GM18505 (cell line): Measurements from ENCODE around the gene ZNF577.
"Not testable (repeated sequence)": the region's sequence is repeated elsewhere in the genome, so short reads cannot be mapped to it uniquely, and the experiment has no call there.

Source experiments
- ATAC-seq: cut with Tn5 transposase; IDR thresholded peaks from one replicate; pipeline ENCODE4 v1.9.1; 2021; ENCODE audit not compliant: unreplicated experiment
- POLR2A ChIP-seq: IDR thresholded peaks from 4 replicates; pipeline ENCODE4 v1.6.1; 2011; ENCODE audit warnings: borderline replicate concordance; ENCODE audit not compliant: insufficient read depth, insufficient read length; ENCODE audit errors: extremely low read depth

ZNF577 gene

DNA sequence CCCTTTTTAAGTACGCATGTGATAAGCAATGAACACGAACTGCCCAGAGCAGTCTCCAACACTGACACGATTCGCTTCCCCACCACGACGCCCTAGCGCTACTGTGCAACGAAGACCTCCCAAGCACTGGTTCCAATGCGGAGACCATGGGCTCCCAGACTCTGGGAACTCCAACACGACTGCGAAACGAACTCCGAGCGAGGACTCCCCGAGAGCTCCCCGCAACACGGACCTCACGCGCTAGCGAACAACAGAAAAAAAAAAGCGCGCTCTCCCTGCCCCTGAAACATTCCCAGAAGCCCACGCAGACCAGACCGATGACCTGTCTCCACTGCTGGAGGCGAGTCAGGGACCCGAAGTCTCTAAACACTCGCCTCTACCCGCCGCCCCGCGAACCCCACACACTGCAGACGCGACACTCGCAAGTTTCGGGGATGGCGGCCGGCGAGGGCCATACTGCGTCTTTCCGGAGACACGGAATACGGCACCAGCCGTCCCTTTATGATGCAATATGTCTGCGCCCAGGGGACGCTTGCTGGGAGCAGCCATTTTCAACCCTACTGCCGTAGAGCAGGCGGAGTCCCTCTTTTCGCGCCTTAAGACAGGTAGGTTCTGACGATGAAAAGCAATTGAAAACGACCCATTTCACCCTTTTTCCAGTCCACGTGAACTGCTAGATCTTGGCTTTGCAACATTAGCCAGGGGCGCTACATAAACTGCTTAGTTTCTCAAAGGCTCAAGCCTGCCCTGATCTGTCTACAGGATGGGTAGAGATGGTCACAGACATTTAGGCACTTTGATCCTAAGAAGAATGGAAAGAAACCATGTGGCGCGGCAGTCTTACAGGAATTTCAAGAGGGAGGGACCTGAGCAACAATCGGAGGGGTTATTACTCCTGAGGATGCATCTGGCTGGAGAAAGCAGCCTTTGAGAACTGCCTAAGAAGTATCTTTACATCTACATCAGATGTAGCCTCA is at the start of gene ZNF577:
Gene ZNF577, minus strand, starts transcription at position 430 of the 977 bp plus-strand sequence. CDS start 7,569 bp downstream, outside the sequence.
- no peak for ATAC-seq
- TF ChIP-seq POLR2A = no peak

DNA sequence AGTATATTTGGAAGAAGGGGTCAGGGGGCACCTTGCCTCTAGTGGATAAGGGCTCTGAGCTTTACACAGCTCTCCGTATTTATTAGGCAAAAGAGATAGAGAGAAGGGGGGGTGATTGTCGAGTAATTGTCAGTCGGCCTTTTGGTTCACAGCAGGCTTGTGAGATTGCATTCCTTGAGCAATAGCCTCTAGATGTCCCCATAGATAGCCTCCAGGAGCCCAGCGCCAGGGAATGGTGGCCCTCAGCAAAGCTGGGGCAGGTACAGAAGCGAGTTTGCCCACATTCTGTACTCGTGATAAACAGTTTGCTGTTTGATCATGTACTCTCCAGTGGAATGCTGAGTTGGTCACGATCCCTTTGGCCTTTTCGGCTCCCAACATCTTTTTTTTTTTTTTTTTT is 44.2 kb upstream of the ZNF577 start:
- no peak for ATAC-seq
- TF ChIP-seq POLR2A = no peak

DNA sequence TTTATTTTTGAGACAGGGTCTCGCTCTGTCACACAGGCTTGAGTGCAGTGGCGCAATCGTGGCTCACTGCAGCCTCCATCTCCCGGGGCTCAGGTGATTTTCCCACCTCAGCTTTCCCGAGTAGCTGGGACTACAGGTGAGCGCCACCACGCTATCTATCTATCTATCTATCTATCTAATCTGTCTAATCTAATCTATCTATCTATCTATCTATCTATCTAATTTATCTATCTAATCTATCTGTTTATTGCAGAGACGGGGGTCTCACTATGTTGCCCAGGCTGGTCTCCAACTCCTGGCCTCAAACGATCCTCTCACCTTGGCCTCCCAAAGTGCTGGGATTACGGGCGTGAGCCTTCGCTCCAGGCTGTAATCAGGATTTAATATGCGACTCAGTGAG is 40.1 kb upstream of the ZNF577 start:
- TF ChIP-seq POLR2A = no peak
- ATAC-seq = no peak

DNA sequence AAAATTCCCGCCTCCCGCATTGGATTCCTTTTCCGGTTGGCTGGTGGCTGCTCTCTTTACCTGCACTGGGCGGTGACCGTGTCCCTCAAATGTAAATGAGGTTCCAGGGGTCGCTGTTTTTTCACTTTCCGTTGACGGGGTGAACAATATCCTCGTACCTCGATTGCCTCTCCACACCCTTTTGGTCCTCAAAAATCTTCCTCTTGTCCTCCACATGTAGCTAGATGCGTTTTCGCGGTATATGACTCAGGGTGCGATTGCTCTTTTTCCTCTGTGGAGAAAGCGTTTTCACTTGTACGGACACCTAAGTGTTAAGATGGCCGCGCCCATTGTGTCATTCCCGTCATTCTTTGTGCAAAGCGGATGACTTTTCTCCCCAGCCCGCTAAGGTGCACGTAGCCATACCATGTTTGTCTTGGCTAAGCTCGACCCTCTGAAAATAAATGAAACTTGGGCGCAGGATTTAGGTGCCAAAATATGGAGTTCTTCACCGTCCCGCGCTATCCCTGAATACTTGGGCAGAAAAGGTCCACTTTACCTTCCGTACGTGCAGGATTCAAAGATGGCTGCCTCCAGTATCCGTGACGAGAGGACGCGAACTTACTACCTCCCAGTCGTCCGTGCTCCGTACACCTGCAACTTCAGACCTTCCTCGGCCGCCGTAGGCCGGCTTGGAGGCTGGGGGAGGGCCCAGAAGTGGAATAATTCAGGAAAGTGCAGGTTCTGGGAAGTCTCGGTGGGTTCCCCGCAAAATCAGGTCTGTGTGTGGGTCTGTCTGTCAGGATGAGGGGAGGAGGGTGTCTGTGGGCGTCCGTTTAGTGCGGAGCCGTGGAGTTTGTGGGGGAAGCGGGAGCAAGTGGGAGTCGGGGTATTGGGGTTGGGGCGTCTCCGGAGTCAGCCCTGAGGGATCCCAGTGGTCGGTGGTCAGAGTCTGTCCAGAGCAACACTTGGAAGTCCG is 39.3 kb upstream of the ZNF577 start, which contains the start of gene ZNF613:
Gene ZNF613, plus strand, starts transcription at position 689 of the 958 bp plus-strand sequence. CDS start 8,749 bp downstream, outside the sequence.
- peak; percentile 77 for ATAC-seq
- peak; percentile 51 for TF ChIP-seq POLR2A

DNA sequence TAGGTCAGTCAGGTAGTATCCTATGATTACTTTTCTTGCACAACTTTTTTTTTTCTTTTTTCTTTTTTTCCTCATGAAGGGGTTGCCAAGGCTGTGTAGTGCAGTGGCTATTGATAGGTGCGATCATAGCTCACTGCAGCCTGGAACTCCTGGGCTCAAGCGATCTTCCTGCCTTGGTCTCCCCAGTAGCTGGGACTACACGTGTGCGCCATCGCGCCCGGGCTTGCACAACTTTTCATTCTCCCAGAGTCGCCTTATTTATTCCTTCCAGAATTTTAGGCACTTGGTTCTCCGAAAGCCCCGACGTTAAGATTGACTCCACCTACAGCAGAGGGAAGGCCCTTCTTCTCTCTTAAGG is 38.7 kb upstream of the ZNF577 start:
- TF ChIP-seq POLR2A = no peak

DNA sequence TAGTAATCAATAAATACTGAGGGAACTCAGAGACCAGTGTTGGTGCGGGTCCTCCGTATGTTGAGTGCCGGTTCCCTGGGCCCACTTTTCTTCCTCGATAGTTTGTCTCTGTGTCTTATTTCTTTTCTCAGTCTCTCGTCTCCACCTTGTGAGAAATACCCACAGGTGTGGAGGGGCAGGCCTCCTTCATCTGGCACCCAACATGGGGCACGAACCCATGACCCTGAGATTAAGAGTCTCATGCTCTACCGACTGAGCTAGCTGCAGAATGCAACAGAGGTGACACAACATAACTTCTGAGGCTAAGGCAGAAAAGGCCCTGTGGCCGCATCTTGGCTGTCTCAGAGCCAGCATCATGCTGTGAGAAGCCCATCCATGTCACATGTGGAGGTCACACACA is 34.2 kb upstream of the ZNF577 start:
- no peak for TF ChIP-seq POLR2A
- no peak for ATAC-seq

More for the DNA sequence above, 38.7 kb upstream of the ZNF577 start:
- no peak for ATAC-seq

DNA sequence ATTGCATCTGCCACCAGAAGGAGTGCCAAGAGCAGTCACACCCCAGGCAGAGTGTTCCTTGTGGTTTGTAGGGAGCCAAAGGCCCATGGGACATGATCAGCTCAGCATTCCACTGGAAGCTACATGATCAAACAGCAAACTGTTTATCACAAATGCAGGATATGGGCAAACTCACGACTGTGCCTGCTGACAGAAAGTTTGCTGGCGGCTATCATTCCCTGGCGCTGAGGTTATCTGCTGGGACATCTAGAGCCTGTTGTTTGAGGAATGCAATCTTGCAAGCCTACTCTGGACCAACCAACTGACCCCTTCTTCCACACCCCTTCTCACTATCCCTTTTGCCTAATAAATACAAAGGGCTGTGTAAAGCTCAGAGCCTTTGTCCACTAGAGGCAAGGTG is 31.9 kb upstream of the ZNF577 start:
- no peak for ATAC-seq
- no peak for TF ChIP-seq POLR2A

DNA sequence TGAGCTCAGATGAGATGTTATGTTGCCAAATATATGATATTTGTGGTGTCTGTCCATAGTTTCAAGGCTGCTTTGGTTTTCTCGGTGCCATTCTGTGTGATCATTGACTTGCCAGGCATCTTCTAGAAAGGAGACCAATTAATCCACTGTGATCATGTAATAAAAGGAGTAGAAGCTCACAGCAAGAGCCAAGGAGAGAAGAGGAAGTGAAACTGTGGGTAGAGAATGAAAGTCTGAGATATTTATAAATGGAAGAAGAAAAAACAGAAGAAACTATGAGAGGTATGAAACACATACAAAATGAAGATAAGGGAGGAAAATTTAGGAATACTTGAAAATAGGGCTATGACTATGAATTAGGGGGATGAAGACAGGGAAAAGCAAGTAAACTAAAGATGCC is 28.4 kb upstream of the ZNF577 start:
- no peak for TF ChIP-seq POLR2A
- ATAC-seq = no peak

DNA sequence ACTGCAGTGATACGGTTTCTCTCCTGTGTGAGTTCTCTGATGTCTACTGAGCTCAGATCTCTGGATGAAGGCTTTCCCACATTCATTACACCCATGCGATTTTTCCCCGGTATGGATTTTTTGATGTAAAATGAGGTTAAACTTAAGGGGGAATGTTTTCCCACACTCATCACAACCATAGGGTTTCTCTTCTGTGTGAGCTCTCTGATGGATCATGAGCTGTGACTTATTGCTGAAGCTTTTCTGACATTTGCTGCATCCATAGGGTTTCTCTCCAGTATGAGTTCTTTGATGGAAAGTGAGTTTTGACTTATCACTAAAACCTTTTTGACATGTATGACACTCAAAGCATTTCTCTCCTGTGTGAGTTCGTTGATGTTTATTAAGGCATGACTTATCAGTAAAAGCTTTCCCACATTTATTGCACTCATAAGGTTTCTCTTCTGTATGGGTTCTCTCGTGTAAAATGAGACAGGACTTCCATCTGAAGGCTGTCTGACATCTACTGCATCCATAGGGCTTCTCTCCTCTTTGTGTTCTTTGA is 27.6 kb upstream of the ZNF577 start:
- TF ChIP-seq POLR2A = no peak
- no peak for ATAC-seq

DNA sequence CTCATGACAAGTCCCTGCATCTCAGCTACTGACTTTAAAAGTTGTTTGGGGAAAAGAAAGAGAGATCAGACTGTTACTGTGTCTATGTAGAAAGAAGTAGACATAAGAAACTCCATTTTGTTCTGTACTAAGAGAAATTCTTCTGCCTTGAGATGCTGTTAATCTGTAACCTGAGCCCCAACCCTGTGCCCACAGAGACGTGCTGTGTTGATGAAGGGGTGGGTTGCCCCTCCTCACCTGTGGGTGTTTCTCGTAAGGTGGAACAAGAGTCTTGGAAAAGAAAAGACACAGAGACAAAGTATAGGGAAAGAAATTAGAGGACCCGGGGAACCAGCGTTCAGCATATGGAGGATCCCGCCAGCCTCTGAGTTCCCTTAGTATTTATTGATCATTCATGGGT is 20.2 kb upstream of the ZNF577 start:
- ATAC-seq = not testable (repeated sequence)

DNA sequence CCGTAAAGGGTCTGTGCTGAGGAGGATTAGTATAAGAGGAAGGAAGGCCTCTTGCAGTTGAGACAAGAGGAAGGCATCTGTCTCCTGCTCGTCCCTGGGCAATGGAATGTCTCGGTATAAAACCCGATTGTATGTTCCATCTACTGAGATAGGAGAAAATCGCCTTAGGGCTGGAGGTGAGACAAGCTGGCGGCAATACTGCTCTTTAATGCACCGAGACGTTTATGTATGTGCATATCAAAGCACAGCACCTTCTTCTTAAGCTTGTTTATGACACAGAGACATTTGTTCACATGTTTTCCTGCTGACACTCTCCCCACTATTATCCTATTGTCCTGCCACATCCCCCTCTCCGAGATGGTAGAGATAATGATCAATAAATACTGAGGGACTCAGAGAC is 18.4 kb upstream of the ZNF577 start:
- not testable (repeated sequence) for ATAC-seq

DNA sequence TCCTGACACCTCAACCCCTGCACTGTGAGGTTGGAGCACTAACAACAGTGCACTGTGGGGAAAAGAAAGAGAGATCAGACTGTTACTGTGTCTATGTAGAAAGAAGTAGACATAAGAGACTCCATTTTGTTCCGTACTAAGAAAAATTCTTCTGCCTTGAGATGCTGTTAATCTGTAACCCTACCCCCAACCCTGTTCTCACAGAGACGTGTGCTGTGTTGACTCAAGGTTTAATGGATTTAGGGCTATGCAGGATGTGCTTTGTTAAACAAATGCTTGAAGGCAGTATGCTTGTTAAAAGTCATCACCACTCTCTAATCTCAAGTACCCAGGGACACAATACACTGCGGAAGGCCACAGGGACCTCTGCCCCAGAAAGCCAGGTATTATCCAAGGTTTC is 17.9 kb upstream of the ZNF577 start:
- ATAC-seq = not testable (repeated sequence)

DNA sequence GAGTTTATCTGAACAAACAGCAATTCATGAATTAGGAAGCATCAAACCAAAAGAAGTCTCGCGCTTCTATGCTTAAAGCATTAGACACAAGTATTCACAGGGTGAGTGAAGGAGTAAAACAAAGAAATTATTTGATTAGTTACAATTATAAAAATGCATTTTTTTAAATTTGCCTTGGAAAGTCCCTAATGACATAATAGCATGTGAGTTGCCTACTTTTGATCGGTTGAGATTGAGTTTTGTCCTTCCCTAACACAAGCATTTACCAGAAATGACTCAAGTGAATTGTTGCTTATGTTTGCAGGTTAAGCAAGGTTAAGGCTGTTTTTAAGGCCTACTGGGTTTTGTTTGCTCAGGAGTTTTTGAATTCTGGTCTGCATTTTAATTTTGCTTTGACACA is 17.5 kb upstream of the ZNF577 start:
- ATAC-seq = no peak
- no peak for TF ChIP-seq POLR2A
